PC-9 (cell line): ENCODE data around the gene ZNF787. TPM values are rescaled to one million over a fixed set of nuclear protein-coding genes. Genes with fewer than 3 reads are reported as not detected.

Source experiments
- BruUV-seq: library from RNA; stranded (reverse); fragments of 400-500 nt; replicated peaks from 2 replicates; lab custom pipeline; 2021; lab: Mats Ljungman, UMichigan
- CTCF ChIA-PET: fragments of 300-600 bp; sonication (Branson Sonifier 250); formaldehyde crosslinking; loops from one replicate; lab custom pipeline; 2022; ENCODE audit warnings: antibody characterized with exemption; lab: Charles Lee
- POLR2A ChIA-PET: fragments of 300-600 bp; sonication (Branson Sonifier 250); formaldehyde crosslinking; loops from one replicate; lab custom pipeline; 2022; ENCODE audit warnings: antibody characterized with exemption; ENCODE audit not compliant: unreplicated experiment; lab: Charles Lee
- DNase-seq, 2 experiments: peaks; one replicate each; pipeline versions ENCODE4 v3.0.0 to v3.0.0-alpha.2; 2015 to 2022; ENCODE audit warnings: mixed read lengths in 1 of 2
- H2AFZ ChIP-seq: fragments of 200-600 bp; sonication (generic); 2 replicates; pipeline ENCODE4 v1.8.1; 2017; ENCODE audit warnings: antibody characterized with exemption
- H3F3A ChIP-seq: fragments of 200-600 bp; sonication (generic); 2 replicates; pipeline ENCODE4 v1.8.1; 2017; ENCODE audit warnings: antibody characterized with exemption, mild to moderate bottlenecking, low read depth; ENCODE audit not compliant: insufficient read depth
- H3K27ac ChIP-seq: fragments of 200-600 bp; sonication (generic); 2 replicates; pipeline ENCODE4 v1.6.1; 2016; ENCODE audit warnings: mixed run types
- H3K27me3 ChIP-seq: fragments of 200-600 bp; sonication (generic); 2 replicates; pipeline ENCODE4 v1.6.1; 2016; ENCODE audit warnings: low read depth, mixed run types; ENCODE audit not compliant: insufficient read depth
- H3K36me3 ChIP-seq: fragments of 200-600 bp; sonication (generic); 2 replicates; pipeline ENCODE4 v1.6.1; 2016; ENCODE audit warnings: low read depth, mixed run types
- H3K4me1 ChIP-seq: fragments of 200-600 bp; sonication (generic); replicated peaks from 2 replicates; pipeline ENCODE4 v1.6.1; 2016; ENCODE audit warnings: mixed run types; ENCODE audit not compliant: insufficient read depth
- H3K4me2 ChIP-seq: fragments of 200-600 bp; sonication (generic); 2 replicates; pipeline ENCODE4 v1.6.1; 2017; ENCODE audit warnings: mixed run types
- H3K4me3 ChIP-seq: fragments of 200-600 bp; sonication (generic); 2 replicates; pipeline ENCODE4 v1.6.1; 2016; ENCODE audit warnings: mixed run types
- H3K79me2 ChIP-seq: fragments of 200-600 bp; sonication (generic); 2 replicates; pipeline ENCODE4 v1.6.1; 2017; ENCODE audit warnings: low read depth, mixed run types
- H3K9me2 ChIP-seq: fragments of 200-600 bp; sonication (generic); 2 replicates; pipeline ENCODE4 v1.8.1; 2017; ENCODE audit warnings: mild to moderate bottlenecking; ENCODE audit not compliant: insufficient read depth
- H3K9me3 ChIP-seq: fragments of 200-600 bp; sonication (generic); 2 replicates; pipeline ENCODE4 v1.8.1; 2016; ENCODE audit warnings: low read depth; ENCODE audit not compliant: insufficient read depth
- H4K20me1 ChIP-seq: fragments of 200-600 bp; sonication (generic); 2 replicates; pipeline ENCODE4 v1.8.1; 2017; ENCODE audit not compliant: insufficient read depth
- EZH2 ChIP-seq: fragments of 200-600 bp; sonication (generic); IDR thresholded peaks from 2 replicates; pipeline ENCODE4 v1.8.0; 2017; ENCODE audit warnings: antibody characterized with exemption, low read depth
- intact Hi-C: fragments of 100-400 bp; cut with micrococcal nuclease; formaldehyde crosslinking; loops from one replicate; pipeline ENCODE4 v1.10.0; 2022; ENCODE audit not compliant: unreplicated experiment
- total RNA-seq: library from RNA; stranded (reverse); gene quantifications from 2 replicates; pipeline ENCODE4 v1.2.3, GENCODE V29; 2021
- TF ChIP-seq, protein P1 (sequence below): fragments of 200-600 bp; sonication (generic); conservative IDR thresholded peaks from 2 replicates; pipeline ENCODE4 v1.6.1; 2017; ENCODE audit warnings: mixed run types, antibody characterized with exemption, mild to moderate bottlenecking, moderate library complexity

The ZNF787 gene
- total RNA-seq, 1 experiment from 2014 or later, result 51.4 TPM

DNA sequence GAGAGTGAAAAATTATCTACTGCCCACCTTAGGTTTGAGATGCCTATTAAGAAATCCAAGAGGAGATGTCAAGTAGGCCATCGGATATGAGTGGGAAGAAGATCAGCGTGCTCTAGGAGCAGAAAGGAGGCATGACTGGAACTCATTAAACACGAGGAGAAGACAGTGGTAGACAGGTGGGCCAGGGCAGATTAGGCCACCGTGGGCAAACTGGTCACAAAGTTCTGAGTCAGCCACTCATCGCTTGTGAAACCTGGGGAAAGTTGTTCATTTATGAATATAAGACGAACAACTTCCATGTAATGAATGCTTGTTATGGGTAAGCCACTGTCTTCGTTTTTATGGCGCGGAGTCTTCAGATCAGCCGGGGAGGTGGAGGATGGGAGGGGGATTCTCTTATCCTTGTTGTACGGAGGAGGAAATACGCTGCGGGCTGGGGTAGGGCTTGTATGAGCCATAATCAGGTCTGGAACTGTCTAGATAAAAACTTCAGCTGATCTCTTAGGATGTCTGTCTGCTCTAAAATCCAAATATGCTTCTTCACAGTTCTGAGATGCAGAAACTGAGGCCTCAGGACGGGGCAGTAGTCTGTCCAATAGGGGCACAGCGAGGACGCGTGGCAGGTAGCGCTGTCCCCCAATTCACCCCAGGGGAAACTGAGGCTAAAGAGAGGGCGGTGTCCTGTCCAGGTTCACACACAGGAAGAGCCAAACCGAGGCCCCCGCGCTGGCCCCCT lies 18.9 kb upstream of the ZNF787 start:
- POLR2A ChIA-PET, result interaction anchor here (0.7 to 1.0 kb wide), 2 partner anchors 19 to 38 kb away, joined by 3 to 6 read pairs; no protein-coding TSS in a partner anchor
- TSS peak; percentile 89 for BruUV-seq
- intact Hi-C loops, result loop anchor here (1.0 to 5.0 kb wide), 4 partner anchors 31 to 488 kb away; partner anchors contain the start of gene ZSCAN5A

DNA sequence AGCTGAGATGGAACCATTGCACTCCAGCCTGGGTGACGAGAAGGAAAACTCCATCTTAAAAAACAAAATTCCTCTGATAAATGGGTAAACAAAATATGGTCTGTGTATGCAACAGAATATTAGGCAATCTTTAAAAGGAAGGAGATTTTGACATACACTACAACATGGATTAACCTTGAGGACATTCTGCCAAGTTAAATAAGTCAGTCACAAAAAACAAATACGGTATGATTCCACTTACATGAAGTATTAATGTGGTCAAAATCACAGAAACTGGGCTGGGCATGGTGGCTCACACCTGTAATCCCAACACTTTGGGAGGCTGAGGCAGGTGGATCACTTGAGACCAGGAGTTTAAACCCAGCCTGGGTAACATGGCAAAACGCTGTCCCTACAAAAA lies 17.0 kb upstream of the ZNF787 start:
- CTCF ChIA-PET, result no interaction called here

More for the DNA sequence above, 18.9 kb upstream of the ZNF787 start:
- peaks cover 34% of the 10 kb centered on the region for H3K79me2 ChIP-seq
- no peaks in the 10 kb centered on the region for H3K9me3 ChIP-seq
- H3F3A ChIP-seq, result peaks cover 26% of the 10 kb centered on the region
- peak overlapping the region; percentile 85 for H2AFZ ChIP-seq
- H3K9me2 ChIP-seq, result no peaks in the 10 kb centered on the region
- CTCF ChIA-PET, result interaction anchor here (0.5 to 1.0 kb wide), 2 partner anchors 28 to 193 kb away, joined by 3 to 6 read pairs; no protein-coding TSS in a partner anchor
- TF ChIP-seq EZH2, result no peak
- TF ChIP-seq, protein P1, sequence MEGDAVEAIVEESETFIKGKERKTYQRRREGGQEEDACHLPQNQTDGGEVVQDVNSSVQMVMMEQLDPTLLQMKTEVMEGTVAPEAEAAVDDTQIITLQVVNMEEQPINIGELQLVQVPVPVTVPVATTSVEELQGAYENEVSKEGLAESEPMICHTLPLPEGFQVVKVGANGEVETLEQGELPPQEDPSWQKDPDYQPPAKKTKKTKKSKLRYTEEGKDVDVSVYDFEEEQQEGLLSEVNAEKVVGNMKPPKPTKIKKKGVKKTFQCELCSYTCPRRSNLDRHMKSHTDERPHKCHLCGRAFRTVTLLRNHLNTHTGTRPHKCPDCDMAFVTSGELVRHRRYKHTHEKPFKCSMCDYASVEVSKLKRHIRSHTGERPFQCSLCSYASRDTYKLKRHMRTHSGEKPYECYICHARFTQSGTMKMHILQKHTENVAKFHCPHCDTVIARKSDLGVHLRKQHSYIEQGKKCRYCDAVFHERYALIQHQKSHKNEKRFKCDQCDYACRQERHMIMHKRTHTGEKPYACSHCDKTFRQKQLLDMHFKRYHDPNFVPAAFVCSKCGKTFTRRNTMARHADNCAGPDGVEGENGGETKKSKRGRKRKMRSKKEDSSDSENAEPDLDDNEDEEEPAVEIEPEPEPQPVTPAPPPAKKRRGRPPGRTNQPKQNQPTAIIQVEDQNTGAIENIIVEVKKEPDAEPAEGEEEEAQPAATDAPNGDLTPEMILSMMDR, result no peak
- no peaks in the 10 kb centered on the region for H3K36me3 ChIP-seq
- H3K4me2 ChIP-seq, result peak overlapping the region; percentile 82
- peak in 1 of 2 experiments; percentile 17 for DNase-seq
- peaks cover 16% of the 10 kb centered on the region for H4K20me1 ChIP-seq
- peaks cover 36% of the 10 kb centered on the region for H3K4me1 ChIP-seq
- no peak overlapping the region for H3K27ac ChIP-seq
- H3K4me3 ChIP-seq, result peak overlapping the region; percentile 57
- H3K27me3 ChIP-seq, result no peaks in the 10 kb centered on the region

DNA sequence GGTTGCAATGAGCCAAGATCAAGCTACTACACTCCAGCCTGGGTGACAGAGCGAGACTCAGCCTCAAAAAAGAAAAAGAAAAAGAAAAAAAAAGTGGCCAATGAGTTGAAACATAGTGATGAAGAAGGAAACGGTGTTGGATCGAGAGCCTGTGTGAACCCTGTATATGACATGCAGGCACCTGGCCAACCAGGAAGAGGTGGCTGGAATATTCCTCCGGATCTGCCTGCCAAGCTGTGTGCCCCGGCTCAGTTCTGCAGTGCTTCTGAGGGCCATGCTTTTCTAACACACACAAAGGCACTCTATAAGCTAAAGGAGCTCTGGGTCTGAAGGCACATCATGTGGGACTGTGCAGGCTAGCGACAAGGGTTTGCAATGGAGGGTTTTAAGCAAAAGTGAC lies 16.3 kb upstream of the ZNF787 start:
- DNase-seq, result peak in 1 of 2 experiments; percentile 15
- POLR2A ChIA-PET, result no interaction called here

More for the DNA sequence above, 17.0 kb upstream of the ZNF787 start:
- Histone ChIP-seq H3K4me1 (peaks cover 39% of the 10 kb centered on the region), H3K79me2 (peaks cover 15% of the 10 kb centered on the region), H3K9me2 (no peaks in the 10 kb centered on the region), H3K4me3 (no peak overlapping the region), H3K9me3 (no peaks in the 10 kb centered on the region), H2AFZ (no peak overlapping the region), H3K4me2 (peak overlapping the region; percentile 2; the same call in 1 of the 2 replicates), H4K20me1 (0 out of 2 replicates have a peak, but pooled peaks cover 5% of the 10 kb centered on the region), H3K36me3 (no peaks in the 10 kb centered on the region), H3K27me3 (no peaks in the 10 kb centered on the region), H3K27ac (no peak overlapping the region), H3F3A (peaks cover 36% of the 10 kb centered on the region)
- no TSS peak for BruUV-seq
- TF ChIP-seq EZH2, result no peak
- TF ChIP-seq, protein P1, result no peak
- POLR2A ChIA-PET, result no interaction called here
- intact Hi-C loops, result no loop called here
- DNase-seq, result peak in 1 of 2 experiments; percentile 81

More for the DNA sequence above, 16.3 kb upstream of the ZNF787 start:
- Histone ChIP-seq H3K79me2 (peaks cover 8% of the 10 kb centered on the region), H3K27me3 (no peaks in the 10 kb centered on the region), H3K4me1 (peaks cover 32% of the 10 kb centered on the region), H3K36me3 (no peaks in the 10 kb centered on the region), H3K27ac (0 out of 2 replicates have a peak overlapping the region, but pooled peaks have one; percentile 2), H3K4me3 (no peak overlapping the region), H4K20me1 (no peaks in the 10 kb centered on the region), H3F3A (peaks cover 31% of the 10 kb centered on the region), H3K9me3 (no peaks in the 10 kb centered on the region), H3K9me2 (no peaks in the 10 kb centered on the region), H3K4me2 (0 out of 2 replicates have a peak overlapping the region, but pooled peaks have one; percentile 3), H2AFZ (no peak overlapping the region)
- TF ChIP-seq, protein P1, result no peak
- TF ChIP-seq EZH2, result no peak
- BruUV-seq, result no TSS peak
- intact Hi-C loops, result no loop called here
- CTCF ChIA-PET, result no interaction called here
